Caco-2 (cell line): Measurements from ENCODE around the gene MTX1. TPM values are rescaled to one million over a fixed set of nuclear protein-coding genes. Genes with fewer than 3 reads are reported as not detected.

Experiments
- BruUV-seq: library from RNA; stranded (reverse); fragments of 400-500 nt; replicated peaks from 2 replicates; lab custom pipeline; 2021; lab: Mats Ljungman, UMichigan
- CTCF ChIA-PET: fragments of 300-600 bp; sonication (Branson Sonifier 250); formaldehyde crosslinking; loops from one replicate; lab custom pipeline; 2022; ENCODE audit warnings: antibody characterized with exemption; lab: Charles Lee
- POLR2A ChIA-PET: fragments of 300-600 bp; sonication (Branson Sonifier 250); formaldehyde crosslinking; loops from one replicate; lab custom pipeline; 2022; ENCODE audit warnings: antibody characterized with exemption; lab: Charles Lee
- DNase-seq, 2 experiments: peaks; one replicate each; pipeline versions ENCODE4 v3.0.0 to v3.0.0-alpha.2; 2020 to 2022
- H3K27me3 ChIP-seq: replicated peaks from 2 replicates; pipeline ENCODE4 v1.6.0; 2011; ENCODE audit warnings: low read length; ENCODE audit not compliant: control insufficient read depth, insufficient read depth
- H3K36me3 ChIP-seq: 2 replicates; pipeline ENCODE4 v1.5.1; 2011; ENCODE audit warnings: low read length; ENCODE audit not compliant: control insufficient read depth, insufficient read depth
- H3K4me1 ChIP-seq: fragments of 250-450 bp; sonication (Bioruptor Pico); 2 replicates; pipeline ENCODE4 v1.5.1; 2020; ENCODE audit warnings: mild to moderate bottlenecking
- H3K4me3 ChIP-seq: 2 replicates; pipeline ENCODE4 v1.5.1; 2011; ENCODE audit warnings: low read depth, mild to moderate bottlenecking, control low read depth, low read length
- H3K9me3 ChIP-seq: fragments of 250-450 bp; sonication (Bioruptor Pico); 2 replicates; pipeline ENCODE4 v1.5.1; 2020; ENCODE audit warnings: mild to moderate bottlenecking, moderate library complexity
- H3K27ac Mint-ChIP-seq: one replicate; pipeline ENCODE4 v1.8.0; 2022; ENCODE audit warnings: mixed read lengths; ENCODE audit not compliant: unreplicated experiment
- H3K27me3 Mint-ChIP-seq: one replicate; pipeline ENCODE4 v1.8.0; 2022; ENCODE audit warnings: mixed read lengths; ENCODE audit not compliant: insufficient read depth, unreplicated experiment
- H3K36me3 Mint-ChIP-seq: one replicate; pipeline ENCODE4 v1.8.0; 2022; ENCODE audit warnings: mild to moderate bottlenecking, mixed read lengths; ENCODE audit not compliant: insufficient read depth, unreplicated experiment
- H3K4me1 Mint-ChIP-seq: one replicate; pipeline ENCODE4 v1.8.0; 2022; ENCODE audit warnings: low read depth, mixed read lengths; ENCODE audit not compliant: unreplicated experiment
- H3K4me3 Mint-ChIP-seq: one replicate; pipeline ENCODE4 v1.8.0; 2022; ENCODE audit warnings: mild to moderate bottlenecking, moderate library complexity, mixed read lengths; ENCODE audit not compliant: unreplicated experiment
- H3K9me3 Mint-ChIP-seq: one replicate; pipeline ENCODE4 v1.8.0; 2022; ENCODE audit warnings: mixed read lengths; ENCODE audit not compliant: unreplicated experiment
- CTCF ChIP-seq, 2 experiments: fragments of 200-600 bp in 1 of 2; IDR thresholded peaks; 1 replicate in 1 of 2; 2 replicates in 1 of 2; pipeline versions ENCODE4 v1.5.1 to v1.8.0; 2011 to 2022; ENCODE audit warnings: antibody characterized with exemption in 1 of 2, control low read depth in 1 of 2, inconsistent platforms in 1 of 2, low read depth in 1 of 2, low read length in 1 of 2, mild to moderate bottlenecking in 1 of 2, moderate library complexity in 1 of 2; ENCODE audit not compliant: insufficient read depth in 1 of 2, severe bottlenecking in 1 of 2, unreplicated experiment in 1 of 2
- intact Hi-C: fragments of 100-400 bp; cut with micrococcal nuclease; formaldehyde crosslinking; loops from one replicate; pipeline ENCODE4 v1.10.0; 2022; ENCODE audit not compliant: unreplicated experiment
- total RNA-seq: library from RNA; stranded (reverse); gene quantifications from 2 replicates; pipeline ENCODE4 v1.2.3, GENCODE V29; 2022

Gene MTX1
- total RNA-seq, 1 experiment from 2014 or later, result 65.3 TPM

- Histone ChIP-seq H3K36me3 (no peaks in the 10 kb centered on the region), H3K4me1 (peaks cover 11% of the 10 kb centered on the region; the same call in 1 of the 2 replicates), H3K9me3 (no peaks in the 10 kb centered on the region), H3K4me3 (no peak overlapping the region), H3K27me3 (no peaks in the 10 kb centered on the region)
- Mint-ChIP-seq H3K36me3 (peaks cover 26% of the 10 kb centered on the region), H3K4me3 (no peak overlapping the region), H3K4me1 (peaks cover 11% of the 10 kb centered on the region), H3K27ac (no peak overlapping the region), H3K9me3 (no peaks in the 10 kb centered on the region), H3K27me3 (no peaks in the 10 kb centered on the region)
- no peak for TF ChIP-seq CTCF (IDR thresholded peaks at IDR 0.05; ENCODE audit: insufficient read depth in 1 of 2, low read depth in 1 of 2, low read length in 1 of 2, severe bottlenecking in 1 of 2, unreplicated experiment in 1 of 2)
- intact Hi-C loops, result no loop called here
- CTCF ChIA-PET, result interaction anchor here (0.7 to 1.4 kb wide), 2 partner anchors 78 to 110 kb away, joined by 3 to 6 read pairs; no protein-coding TSS in a partner anchor
- no TSS peak for BruUV-seq
- DNase-seq, result no peak
- POLR2A ChIA-PET, result interaction anchor here (0.6 kb wide), 1 partner anchor 78 kb away, joined by 3 read pairs; no protein-coding TSS in a partner anchor
These were observed 39.0 kb upstream of the MTX1 start for GRCh38 chr1:155169541-155169940.

GRCh38 chr1:155170101-155170785, 38.3 kb upstream of the MTX1 start:
- H3K27me3 Mint-ChIP-seq, result no peaks in the 10 kb centered on the region
- H3K9me3 Mint-ChIP-seq, result no peaks in the 10 kb centered on the region
- ChIA-PET POLR2A (no interaction called here), CTCF (interaction anchor here (0.6 to 1.4 kb wide), 3 partner anchors 22 to 119 kb away, joined by 4 to 6 read pairs (median 6); no protein-coding TSS in a partner anchor)
- no TSS peak for BruUV-seq
- no peak for TF ChIP-seq CTCF (IDR thresholded peaks at IDR 0.05; ENCODE audit: insufficient read depth in 1 of 2, low read depth in 1 of 2, low read length in 1 of 2, severe bottlenecking in 1 of 2, unreplicated experiment in 1 of 2)
- peaks cover 26% of the 10 kb centered on the region for H3K36me3 Mint-ChIP-seq
- no peaks in the 10 kb centered on the region for H3K9me3 ChIP-seq
- H3K4me1 Mint-ChIP-seq, result peaks cover 11% of the 10 kb centered on the region
- no peak for DNase-seq
- H3K36me3 ChIP-seq, result no peaks in the 10 kb centered on the region
- no peaks in the 10 kb centered on the region for H3K27me3 ChIP-seq
- H3K4me1 ChIP-seq, result peaks cover 11% of the 10 kb centered on the region; the same call in 1 of the 2 replicates
- peak overlapping the region; percentile 23 for H3K4me3 Mint-ChIP-seq
- no peak overlapping the region for H3K27ac Mint-ChIP-seq
- no peak overlapping the region for H3K4me3 ChIP-seq
- intact Hi-C loops, result no loop called here

GRCh38 chr1:155170806-155171205, 37.7 kb upstream of the MTX1 start:
- TF ChIP-seq CTCF (IDR thresholded peaks at IDR 0.05; ENCODE audit: insufficient read depth in 1 of 2, low read depth in 1 of 2, low read length in 1 of 2, severe bottlenecking in 1 of 2, unreplicated experiment in 1 of 2), result no peak

More at GRCh38 chr1:155170806-155171205, 37.7 kb upstream of the MTX1 start:
- POLR2A ChIA-PET, result no interaction called here
- Mint-ChIP-seq H3K4me3 (peak overlapping the region; percentile 23), H3K9me3 (no peaks in the 10 kb centered on the region), H3K27ac (no peak overlapping the region), H3K27me3 (no peaks in the 10 kb centered on the region), H3K4me1 (peaks cover 11% of the 10 kb centered on the region), H3K36me3 (peaks cover 26% of the 10 kb centered on the region)
- CTCF ChIA-PET, result interaction anchor here (0.6 to 0.8 kb wide), 3 partner anchors 23 to 120 kb away, joined by 4 to 6 read pairs (median 4); no protein-coding TSS in a partner anchor
- no peak for DNase-seq
- Histone ChIP-seq H3K36me3 (no peaks in the 10 kb centered on the region), H3K27me3 (no peaks in the 10 kb centered on the region), H3K4me1 (peaks cover 11% of the 10 kb centered on the region; the same call in 1 of the 2 replicates), H3K9me3 (no peaks in the 10 kb centered on the region), H3K4me3 (no peak overlapping the region)
- intact Hi-C loops, result no loop called here
- no TSS peak for BruUV-seq
